Upper lobe of right lung (tissue), 1 donor: ENCODE data around the gene ARHGEF12. TPM values are rescaled to one million over a fixed set of nuclear protein-coding genes. Genes with fewer than 3 reads are reported as not detected.

ENCODE experiments used
- ATAC-seq: fragments of 200-7000 bp; cut with Tn5 transposase; one replicate; pipeline ENCODE4 v1.9.1; 2020; ENCODE audit warnings: mild to moderate bottlenecking, moderate library complexity
- DNase-seq: peaks from one replicate; pipeline ENCODE4 v3.0.0-alpha.2; 2020
- H3K27ac ChIP-seq: fragments of 200-600 bp; one replicate; pipeline ENCODE4 v1.8.0; 2022
- H3K27me3 ChIP-seq: fragments of 200-600 bp; one replicate; pipeline ENCODE4 v1.8.0; 2022; ENCODE audit warnings: mild to moderate bottlenecking
- H3K36me3 ChIP-seq: fragments of 200-600 bp; one replicate; pipeline ENCODE4 v1.8.0; 2022
- H3K4me1 ChIP-seq: fragments of 200-600 bp; one replicate; pipeline ENCODE4 v1.8.0; 2022
- H3K4me3 ChIP-seq: fragments of 200-600 bp; one replicate; pipeline ENCODE4 v1.8.0; 2022; ENCODE audit warnings: mild to moderate bottlenecking
- H3K9me3 ChIP-seq: fragments of 200-600 bp; one replicate; pipeline ENCODE4 v1.8.0; 2022
- intact Hi-C: fragments of 100-400 bp; cut with DNase I; formaldehyde crosslinking; loops from one replicate; pipeline ENCODE4 v1.11.0; 2022
- total RNA-seq: library from RNA; stranded (reverse); fragmentation: NEBNext Ultra II Directional; extraction: Animal tissue kit (Norgen Biotek cat#: 25700); gene quantifications from one replicate; pipeline ENCODE4 v1.2.1, GENCODE V29; 2021
- TF ChIP-seq, protein P1 (sequence below): fragments of 200-600 bp; IDR thresholded peaks from one replicate; pipeline ENCODE4 v1.8.0; 2022; ENCODE audit warnings: antibody characterized with exemption
- donor health status: DM: no; HTN: yes; CAD: no; lungs with severe emphysema.

The ARHGEF12 gene
- total RNA-seq, 1 donor from 2014 or later = 132 TPM

- ATAC-seq (no peak), DNase-seq (no peak)
- H3K9me3 ChIP-seq = no peaks in the 10 kb centered on the region
- TF ChIP-seq, protein P1, sequence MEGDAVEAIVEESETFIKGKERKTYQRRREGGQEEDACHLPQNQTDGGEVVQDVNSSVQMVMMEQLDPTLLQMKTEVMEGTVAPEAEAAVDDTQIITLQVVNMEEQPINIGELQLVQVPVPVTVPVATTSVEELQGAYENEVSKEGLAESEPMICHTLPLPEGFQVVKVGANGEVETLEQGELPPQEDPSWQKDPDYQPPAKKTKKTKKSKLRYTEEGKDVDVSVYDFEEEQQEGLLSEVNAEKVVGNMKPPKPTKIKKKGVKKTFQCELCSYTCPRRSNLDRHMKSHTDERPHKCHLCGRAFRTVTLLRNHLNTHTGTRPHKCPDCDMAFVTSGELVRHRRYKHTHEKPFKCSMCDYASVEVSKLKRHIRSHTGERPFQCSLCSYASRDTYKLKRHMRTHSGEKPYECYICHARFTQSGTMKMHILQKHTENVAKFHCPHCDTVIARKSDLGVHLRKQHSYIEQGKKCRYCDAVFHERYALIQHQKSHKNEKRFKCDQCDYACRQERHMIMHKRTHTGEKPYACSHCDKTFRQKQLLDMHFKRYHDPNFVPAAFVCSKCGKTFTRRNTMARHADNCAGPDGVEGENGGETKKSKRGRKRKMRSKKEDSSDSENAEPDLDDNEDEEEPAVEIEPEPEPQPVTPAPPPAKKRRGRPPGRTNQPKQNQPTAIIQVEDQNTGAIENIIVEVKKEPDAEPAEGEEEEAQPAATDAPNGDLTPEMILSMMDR = no peak
- H3K36me3 ChIP-seq = no peaks in the 10 kb centered on the region
- H3K27me3 ChIP-seq = no peaks in the 10 kb centered on the region
- no peak overlapping the region for H3K27ac ChIP-seq
- intact Hi-C loops = no loop called here
- peaks cover 9% of the 10 kb centered on the region for H3K4me1 ChIP-seq
- H3K4me3 ChIP-seq = no peak overlapping the region
These were observed 36.1 kb downstream of the ARHGEF12 start for GRCh38 chr11:120372296-120372695.

GRCh38 chr11:120375076-120375475 is 38.9 kb downstream of the ARHGEF12 start:
- no peak overlapping the region for H3K27ac ChIP-seq
- intact Hi-C loops = no loop called here
- TF ChIP-seq, protein P1 = no peak

GRCh38 chr11:120376547-120377182 is 40.5 kb downstream of the ARHGEF12 start:
- H3K4me1 ChIP-seq = peaks cover 13% of the 10 kb centered on the region
- no peaks in the 10 kb centered on the region for H3K27me3 ChIP-seq
- no peak for DNase-seq
- TF ChIP-seq, protein P1 = no peak
- no peak for ATAC-seq
- intact Hi-C loops = no loop called here
- no peaks in the 10 kb centered on the region for H3K36me3 ChIP-seq
- H3K9me3 ChIP-seq = no peaks in the 10 kb centered on the region
- no peak overlapping the region for H3K27ac ChIP-seq
- no peak overlapping the region for H3K4me3 ChIP-seq

More at GRCh38 chr11:120375076-120375475, 38.9 kb downstream of the ARHGEF12 start:
- H3K4me3 ChIP-seq = no peak overlapping the region
- DNase-seq (no peak), ATAC-seq (no peak)
- peaks cover 9% of the 10 kb centered on the region for H3K4me1 ChIP-seq
- H3K9me3 ChIP-seq = no peaks in the 10 kb centered on the region
- H3K27me3 ChIP-seq = no peaks in the 10 kb centered on the region
- no peaks in the 10 kb centered on the region for H3K36me3 ChIP-seq

GRCh38 chr11:120378474-120378873 is 42.3 kb downstream of the ARHGEF12 start:
- no peaks in the 10 kb centered on the region for H3K9me3 ChIP-seq
- intact Hi-C loops = no loop called here
- peaks cover 18% of the 10 kb centered on the region for H3K4me1 ChIP-seq

DNA sequence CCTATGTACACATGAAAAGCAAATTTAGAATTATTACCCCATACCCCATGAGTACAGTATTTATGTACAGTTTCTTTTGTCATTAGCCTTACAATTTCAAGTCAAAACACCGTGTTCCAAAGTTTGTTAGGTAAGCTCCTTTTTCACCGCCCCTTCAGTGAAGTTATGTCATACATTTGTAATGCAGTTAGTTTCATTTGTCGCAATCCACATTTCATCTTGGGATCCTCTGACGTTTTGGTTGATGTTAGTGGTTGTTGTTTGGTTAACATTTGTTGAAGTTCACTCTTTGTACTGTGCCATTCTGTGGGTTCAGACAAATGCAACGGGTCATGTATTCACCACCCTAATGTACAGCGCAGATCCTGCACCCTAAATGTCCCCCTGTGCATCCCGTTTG is 45.2 kb downstream of the ARHGEF12 start:
- ATAC-seq (no peak), DNase-seq (no peak)
- H3K27ac ChIP-seq = no peak overlapping the region
- H3K27me3 ChIP-seq = no peaks in the 10 kb centered on the region
- no peaks in the 10 kb centered on the region for H3K9me3 ChIP-seq
- intact Hi-C loops = no loop called here
- peaks cover 25% of the 10 kb centered on the region for H3K4me1 ChIP-seq
- H3K36me3 ChIP-seq = no peaks in the 10 kb centered on the region
- H3K4me3 ChIP-seq = no peak overlapping the region
- TF ChIP-seq, protein P1 = no peak

More at GRCh38 chr11:120378474-120378873, 42.3 kb downstream of the ARHGEF12 start:
- TF ChIP-seq, protein P1 = no peak
- Histone ChIP-seq H3K36me3 (no peaks in the 10 kb centered on the region), H3K4me3 (no peak overlapping the region), H3K27ac (no peak overlapping the region), H3K27me3 (no peaks in the 10 kb centered on the region)
- DNase-seq (no peak), ATAC-seq (no peak)
